ENCODE results near the gene CCL22.
"Not testable (repeated sequence)": the region's sequence is repeated elsewhere in the genome, so short reads cannot be mapped to it uniquely, and the experiment has no call there.

CCL22 gene

DNA sequence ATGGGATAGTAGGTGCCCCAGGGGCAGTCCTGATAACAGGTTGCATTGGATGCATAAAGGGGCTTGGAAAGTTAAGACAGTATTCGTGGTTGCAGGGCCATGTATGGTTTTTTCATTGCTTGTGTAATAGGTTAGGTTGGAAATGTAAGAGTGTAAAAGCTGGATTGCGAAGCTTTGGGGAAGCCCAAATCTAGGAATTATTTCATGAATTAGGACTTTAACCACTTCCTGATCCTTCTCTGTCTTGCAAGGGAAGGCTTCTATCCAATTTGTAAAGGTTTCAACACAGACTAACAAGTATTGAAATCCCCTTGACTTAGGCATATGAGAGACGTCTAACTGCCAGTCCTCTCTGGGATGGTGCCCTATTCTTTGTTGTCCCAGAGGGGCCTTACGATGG lies 38.2 kb downstream of the CCL22 start:
- DNase-seq, result no peak

DNA sequence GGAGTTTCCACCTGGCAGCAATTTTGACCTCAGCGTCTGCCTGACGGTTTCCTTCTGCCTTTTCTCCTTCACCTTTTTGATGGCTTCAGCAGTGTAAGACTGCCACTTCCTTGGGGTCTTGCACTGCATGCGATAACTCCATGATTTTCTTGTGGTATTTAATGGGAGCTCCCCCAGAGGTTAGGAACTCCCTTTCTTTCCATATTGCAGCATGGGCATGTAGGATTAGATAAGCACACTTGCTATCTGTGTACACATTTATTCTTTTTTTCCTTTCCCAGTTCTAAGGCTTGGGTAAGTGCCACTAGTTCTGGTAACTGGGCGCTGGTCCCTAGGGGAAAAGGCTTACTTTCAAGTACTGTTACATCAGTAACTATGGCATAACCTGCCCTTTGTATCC lies 38.9 kb downstream of the CCL22 start:
- not testable (repeated sequence) for DNase-seq

DNA sequence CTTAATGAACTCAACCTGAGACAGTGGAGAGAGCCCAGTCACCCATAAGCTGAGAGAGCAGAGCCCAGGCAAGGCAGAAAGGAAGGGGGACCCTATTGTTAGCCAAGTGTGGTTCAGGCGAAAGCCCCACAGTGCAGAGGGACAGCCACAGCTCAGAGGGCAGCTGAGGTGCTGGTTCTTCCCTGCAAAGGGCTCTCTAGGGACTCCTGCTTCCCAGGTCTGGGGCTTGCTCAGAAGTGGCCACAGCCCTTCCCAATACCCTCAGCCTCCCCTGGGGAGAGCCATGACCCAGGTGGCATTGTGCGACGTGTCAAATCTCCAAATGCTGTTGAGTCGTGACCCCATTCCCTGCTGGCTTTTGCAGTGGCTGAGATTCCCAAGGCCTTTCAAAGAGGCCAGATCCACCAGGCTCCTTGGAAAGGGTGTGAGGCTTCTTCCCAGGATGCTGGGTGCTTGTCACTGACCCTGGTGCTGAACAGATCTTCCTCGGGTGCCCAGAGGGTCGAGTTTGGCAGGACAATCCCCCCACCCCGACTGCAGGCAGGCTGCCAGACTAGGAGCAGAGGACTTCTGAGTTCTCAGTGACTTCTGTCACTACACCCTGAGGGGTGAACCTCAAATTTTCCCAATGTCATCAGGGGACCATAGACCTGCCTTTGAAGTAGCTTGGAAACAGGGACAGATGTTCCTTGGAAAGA lies 43.5 kb downstream of the CCL22 start:
- DNase-seq, result no peak

DNA sequence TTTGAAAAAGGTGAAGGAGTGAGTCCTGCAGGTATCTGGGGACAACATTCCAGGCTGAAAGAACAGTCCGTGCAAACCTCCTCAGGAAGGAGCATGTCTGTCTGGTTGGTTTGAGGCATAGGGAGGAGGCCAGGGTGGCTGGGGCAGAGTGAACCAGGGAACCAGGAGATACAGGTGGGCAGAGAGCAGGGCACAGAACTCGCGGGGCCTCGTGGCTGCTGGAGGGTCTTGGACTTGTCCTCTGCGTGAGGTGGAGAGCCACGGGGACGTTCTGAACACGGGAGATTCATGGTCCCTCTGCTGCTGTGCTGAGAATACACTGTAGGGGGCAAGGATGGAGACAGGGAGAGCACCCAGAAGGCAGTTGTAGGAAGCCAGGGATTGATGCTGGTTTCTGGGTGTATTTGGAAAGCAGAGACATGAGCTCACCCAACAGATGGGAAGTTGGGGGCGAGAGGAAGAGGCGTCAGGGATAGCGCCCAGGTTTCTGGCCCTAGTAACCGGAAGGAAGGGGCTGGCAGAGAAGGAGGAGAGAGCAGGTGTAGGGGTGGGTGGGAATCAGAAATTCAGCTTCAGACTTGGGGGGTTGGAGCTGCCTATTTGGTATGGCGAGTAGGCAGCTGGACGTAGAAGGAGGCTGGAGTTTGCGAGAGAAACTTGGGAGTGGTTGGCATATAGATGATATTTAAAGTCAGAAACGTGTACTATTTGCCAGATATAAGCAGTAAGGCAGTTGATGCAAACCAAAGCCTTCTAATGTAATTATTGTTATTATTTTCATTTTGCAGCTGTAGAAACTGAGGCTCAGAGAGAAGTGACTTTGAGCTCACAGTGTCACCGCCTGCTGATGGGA lies 45.6 kb downstream of the CCL22 start, which contains the start of gene CCL17:
Gene CCL17, plus strand, starts transcription at position 803 of the 853 bp plus-strand sequence. CDS start 9,166 bp downstream, outside the sequence.
- DNase-seq, result no peak

DNA sequence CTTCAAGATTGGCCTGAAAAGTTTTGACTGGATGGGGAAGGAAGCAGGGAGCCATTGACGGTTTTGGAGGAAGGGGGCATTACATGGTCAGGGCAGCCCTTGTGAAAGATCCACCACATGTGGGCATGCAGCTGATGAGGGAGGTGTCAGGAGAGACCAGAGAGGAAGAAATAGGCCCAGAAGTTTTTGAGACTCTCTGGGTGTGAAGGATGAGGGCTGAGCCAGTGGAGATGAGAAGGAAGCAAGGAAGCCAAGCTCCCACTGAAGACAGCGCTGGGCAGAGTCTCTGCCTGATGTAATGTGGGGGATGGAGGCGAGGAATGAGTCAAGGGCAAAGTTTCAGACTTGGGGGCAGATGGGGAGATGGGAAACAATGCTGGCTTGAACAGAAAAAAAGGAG lies 46.5 kb downstream of the CCL22 start:
- no peak for DNase-seq

DNA sequence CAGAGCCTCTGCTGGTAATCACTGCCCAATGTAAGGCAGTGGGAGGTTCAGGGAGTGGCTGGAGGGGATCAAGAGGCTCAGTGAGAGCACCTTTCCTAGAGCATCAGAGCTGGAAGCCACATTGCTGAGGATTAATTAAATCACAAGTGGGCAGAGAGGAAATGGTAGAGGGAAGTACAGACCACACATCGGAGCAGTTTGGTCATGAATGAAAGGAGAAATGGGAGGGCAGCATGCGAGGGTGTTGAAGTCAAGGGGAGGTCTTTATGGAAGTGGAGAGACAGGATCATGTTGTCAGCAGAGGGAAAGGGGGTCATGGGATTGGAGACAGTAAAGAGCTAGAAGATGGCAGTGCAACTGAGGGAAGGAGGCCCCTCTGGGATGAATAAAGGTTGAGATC lies 48.3 kb downstream of the CCL22 start:
- DNase-seq, result no peak

DNA sequence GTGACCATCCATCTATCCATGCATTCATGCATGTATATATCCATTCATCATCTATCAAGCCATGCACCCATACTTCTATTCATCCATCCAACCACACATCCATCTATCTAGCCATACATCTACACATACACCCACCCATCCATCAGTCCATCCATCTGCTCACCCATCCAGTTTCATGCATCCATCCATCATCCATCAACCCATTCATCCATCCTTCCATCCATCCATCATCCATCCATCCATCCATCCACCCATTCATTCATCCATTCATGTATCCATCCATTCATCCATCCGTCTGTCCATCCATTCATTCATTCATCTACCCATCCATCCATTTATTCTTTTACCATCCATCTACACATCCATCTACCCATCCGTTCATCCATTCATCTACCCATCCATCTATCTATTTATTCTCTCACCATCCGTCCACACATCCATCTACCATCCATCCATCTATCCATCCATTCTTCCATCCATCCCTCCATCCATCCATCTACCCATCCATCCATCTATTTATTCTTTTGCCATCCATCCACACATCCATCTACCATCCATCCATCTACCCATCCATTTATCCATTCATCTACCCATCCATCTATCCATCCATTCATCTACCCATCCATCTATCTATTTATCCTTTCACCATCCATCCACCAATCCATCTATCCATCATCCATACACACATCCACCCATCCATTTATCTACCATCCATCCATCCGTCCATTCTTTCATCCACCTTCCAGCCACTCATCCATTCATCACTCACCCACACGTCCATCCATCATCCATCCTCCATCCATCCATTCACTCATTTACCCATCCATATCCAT lies 49.2 kb downstream of the CCL22 start:
- no peak for DNase-seq

DNA sequence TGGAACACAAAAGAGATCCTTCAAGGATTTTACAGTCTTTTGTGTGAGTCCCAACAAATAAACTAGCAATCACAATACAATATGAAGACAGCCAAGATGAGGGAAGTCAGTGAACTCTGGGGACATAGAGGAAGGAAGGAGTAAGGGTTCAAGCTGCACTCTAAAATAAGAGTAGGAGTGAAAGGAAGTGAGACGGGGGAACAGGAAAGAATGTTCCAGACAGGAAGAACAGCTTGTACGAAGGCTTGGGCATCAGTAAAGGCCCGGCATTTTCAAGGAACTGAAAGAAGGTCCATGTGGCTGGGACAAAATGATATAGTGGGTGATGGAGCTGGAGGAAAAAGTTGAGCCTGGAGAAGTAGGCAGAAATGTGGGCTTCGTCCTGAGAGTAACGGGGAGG lies 50.5 kb downstream of the CCL22 start:
- no peak for DNase-seq

DNA sequence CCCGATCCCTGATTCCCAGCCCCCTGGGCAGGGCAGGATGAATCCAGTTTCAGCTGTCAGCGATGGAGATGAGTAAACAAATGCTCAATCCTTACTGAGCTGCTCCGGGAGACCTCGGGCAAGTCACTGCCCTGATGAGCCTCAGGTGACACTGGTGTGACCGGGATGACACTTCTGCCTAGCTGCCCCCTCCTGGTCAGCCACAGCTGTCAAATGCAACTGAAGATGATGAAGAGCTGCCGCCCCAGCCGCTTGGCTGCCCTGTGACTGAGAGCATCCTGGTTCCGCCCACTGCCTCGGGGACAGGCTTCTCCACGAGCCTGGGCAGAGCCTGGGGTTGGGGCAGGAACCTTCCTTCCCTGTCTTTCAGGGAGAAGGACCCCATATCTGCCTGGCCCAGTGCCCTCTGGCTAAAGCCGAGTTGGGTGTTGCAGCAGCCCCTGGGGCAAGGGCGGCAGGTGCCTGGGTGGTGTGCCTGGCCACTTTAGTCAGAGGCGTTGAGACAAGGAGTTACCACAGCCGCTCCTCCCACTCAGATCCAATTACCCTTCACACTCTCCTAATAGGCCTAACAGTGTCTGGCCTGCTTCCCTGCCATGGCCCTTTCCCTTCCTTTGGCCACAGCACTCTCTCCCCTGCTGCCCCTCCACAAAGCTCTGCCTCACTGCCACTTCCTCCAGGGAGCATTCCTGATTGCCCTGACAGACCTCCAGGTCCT lies 51.4 kb downstream of the CCL22 start:
- DNase-seq, result no peak

DNA sequence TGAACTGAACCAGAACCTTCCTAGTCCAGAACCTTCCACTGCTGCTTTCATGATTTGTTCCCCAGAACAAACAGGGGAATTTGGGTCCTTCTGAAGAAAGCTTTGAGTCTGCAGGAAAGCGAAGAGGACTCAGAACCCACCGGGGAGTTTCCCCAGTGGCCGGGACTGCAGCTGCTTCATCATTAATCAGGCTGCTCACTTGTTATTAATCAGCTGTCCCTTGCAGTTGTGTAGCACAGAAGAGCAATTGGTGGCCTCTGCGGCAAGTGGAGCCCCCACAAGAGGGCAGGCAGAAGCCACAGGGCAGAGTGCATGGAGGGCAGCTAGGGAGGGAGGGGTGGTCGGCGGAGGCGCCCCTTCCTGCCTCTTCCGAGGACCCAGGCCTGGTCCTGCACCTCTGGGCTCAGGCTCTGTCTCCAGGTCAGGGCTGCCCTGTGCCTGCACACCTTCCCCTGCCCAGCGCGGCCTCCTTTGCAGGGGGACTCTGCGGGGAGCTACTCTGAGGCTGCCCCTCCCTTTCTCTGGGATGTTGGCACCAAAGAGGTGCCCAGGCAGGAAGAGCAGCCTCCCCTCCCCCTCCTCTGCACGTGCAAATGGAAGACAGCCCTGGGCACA lies 52.9 kb downstream of the CCL22 start:
- DNase-seq, result no peak

DNA sequence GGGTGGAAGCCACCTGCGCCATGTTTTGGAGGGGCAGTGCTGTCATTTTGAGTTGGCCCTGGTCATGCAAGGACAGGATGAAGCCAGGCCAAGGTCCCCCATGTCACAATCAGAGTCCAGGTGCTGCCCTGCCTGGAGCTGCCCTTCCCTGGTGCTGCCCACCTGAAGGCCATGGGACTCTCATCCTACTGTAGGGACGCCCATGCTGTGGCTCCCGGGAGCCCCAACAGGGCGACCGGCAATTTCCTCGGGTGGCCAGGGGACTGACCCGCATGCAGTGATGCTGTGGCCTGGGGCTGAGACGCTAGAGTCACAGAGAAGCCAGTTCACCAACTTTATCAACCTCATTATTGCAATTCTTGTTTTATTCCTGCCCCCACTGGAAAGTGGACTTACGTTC lies 54.0 kb downstream of the CCL22 start:
- no peak for DNase-seq

DNA sequence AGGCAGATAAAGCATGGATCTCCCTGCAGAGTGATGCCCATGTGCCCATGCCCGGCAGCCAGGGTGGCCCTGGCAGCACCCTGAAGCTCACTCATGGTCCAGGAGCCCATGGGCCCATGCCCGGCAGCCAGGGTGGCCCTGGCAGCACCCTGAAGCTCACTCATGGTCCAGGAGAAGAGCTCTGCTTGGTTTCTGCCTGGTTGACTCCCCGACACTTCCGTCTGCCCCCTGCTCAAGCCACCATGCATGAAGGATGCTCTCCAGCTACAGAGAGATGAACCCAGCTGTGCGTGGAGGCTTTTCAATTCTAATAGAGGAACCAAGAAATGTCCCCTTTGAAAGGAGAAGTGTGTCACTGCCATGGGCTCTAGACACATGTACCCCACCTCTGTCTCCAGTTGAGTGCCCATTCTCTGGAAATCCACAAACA lies 54.7 kb downstream of the CCL22 start:
- no peak for DNase-seq

DNA sequence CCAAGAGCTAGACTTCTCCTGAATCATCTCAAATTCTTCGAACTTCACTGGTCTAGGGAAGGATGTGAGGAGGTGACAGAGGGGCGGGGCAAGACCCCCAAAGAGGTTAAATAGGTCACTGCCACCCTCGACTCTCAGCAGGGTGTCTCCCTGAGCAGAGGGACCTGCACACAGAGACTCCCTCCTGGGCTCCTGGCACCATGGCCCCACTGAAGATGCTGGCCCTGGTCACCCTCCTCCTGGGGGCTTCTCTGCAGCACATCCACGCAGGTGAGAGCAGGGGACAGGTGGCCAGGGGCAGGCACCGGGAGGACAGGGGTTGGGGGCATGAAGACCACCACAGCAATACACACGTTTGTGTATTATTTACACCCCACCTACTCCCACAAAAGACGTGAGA lies 55.1 kb downstream of the CCL22 start:
- no peak for DNase-seq
